ENCODE measurements around the gene ABCB9.

DNA sequence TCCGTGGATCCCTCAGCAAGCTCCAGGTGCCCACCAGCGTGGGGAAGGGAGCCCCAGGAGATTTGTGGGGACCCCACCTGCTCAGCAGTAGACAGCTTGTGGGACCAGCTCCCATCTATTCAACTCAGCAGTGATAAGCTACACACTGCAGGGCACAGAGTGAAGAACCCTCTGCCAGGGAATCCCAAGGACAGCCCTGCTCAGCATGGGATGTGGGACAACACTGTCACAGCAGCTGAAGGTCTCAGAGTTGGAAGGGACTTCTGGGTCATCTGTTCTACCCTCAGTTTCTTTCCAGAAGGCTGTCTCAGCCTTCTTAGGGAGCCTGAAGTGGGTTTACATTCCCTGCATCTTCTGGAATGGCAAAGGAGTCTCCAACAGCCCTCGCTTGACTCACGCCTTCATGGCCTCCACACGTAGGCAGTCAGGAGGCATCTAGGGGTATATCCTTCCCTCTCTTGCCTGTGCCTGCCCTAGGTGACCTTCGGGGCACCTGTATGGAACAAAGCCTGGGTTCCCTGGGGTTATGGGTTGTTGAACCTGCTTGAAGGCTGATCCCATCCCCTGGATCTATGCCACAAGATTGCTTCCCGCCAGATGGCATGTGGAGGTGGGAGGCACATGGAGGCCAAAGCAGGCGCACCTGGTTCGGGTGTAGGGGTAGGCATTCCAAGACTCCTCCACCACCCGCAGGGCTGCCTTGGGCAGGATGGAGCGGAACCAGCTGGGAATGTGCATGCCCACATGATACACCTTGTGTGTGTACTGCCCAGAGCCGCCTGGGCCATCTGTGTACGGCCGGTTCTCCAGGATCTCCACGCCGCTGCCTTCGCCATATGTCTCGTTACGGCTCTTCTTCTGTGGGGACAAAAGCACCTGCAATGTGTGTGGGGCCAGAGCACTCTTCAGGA is 47.2 kb upstream of the ABCB9 start:
- TF ChIP-seq, protein P1, sequence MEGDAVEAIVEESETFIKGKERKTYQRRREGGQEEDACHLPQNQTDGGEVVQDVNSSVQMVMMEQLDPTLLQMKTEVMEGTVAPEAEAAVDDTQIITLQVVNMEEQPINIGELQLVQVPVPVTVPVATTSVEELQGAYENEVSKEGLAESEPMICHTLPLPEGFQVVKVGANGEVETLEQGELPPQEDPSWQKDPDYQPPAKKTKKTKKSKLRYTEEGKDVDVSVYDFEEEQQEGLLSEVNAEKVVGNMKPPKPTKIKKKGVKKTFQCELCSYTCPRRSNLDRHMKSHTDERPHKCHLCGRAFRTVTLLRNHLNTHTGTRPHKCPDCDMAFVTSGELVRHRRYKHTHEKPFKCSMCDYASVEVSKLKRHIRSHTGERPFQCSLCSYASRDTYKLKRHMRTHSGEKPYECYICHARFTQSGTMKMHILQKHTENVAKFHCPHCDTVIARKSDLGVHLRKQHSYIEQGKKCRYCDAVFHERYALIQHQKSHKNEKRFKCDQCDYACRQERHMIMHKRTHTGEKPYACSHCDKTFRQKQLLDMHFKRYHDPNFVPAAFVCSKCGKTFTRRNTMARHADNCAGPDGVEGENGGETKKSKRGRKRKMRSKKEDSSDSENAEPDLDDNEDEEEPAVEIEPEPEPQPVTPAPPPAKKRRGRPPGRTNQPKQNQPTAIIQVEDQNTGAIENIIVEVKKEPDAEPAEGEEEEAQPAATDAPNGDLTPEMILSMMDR (conservative IDR thresholded peaks at IDR 0.05; ENCODE audit: low read depth in 2 of 2), result no peak
- no peak for TF ChIP-seq JUNB (IDR thresholded peaks at IDR 0.05; ENCODE audit: unreplicated experiment)
- TF ChIP-seq EZH2 (IDR thresholded peaks at IDR 0.05; ENCODE audit: low read depth, unreplicated experiment), result no peak
- no peak for TF ChIP-seq POLR2AphosphoS5 (IDR thresholded peaks at IDR 0.05; ENCODE audit: low read depth)
- TF ChIP-seq, protein P2, sequence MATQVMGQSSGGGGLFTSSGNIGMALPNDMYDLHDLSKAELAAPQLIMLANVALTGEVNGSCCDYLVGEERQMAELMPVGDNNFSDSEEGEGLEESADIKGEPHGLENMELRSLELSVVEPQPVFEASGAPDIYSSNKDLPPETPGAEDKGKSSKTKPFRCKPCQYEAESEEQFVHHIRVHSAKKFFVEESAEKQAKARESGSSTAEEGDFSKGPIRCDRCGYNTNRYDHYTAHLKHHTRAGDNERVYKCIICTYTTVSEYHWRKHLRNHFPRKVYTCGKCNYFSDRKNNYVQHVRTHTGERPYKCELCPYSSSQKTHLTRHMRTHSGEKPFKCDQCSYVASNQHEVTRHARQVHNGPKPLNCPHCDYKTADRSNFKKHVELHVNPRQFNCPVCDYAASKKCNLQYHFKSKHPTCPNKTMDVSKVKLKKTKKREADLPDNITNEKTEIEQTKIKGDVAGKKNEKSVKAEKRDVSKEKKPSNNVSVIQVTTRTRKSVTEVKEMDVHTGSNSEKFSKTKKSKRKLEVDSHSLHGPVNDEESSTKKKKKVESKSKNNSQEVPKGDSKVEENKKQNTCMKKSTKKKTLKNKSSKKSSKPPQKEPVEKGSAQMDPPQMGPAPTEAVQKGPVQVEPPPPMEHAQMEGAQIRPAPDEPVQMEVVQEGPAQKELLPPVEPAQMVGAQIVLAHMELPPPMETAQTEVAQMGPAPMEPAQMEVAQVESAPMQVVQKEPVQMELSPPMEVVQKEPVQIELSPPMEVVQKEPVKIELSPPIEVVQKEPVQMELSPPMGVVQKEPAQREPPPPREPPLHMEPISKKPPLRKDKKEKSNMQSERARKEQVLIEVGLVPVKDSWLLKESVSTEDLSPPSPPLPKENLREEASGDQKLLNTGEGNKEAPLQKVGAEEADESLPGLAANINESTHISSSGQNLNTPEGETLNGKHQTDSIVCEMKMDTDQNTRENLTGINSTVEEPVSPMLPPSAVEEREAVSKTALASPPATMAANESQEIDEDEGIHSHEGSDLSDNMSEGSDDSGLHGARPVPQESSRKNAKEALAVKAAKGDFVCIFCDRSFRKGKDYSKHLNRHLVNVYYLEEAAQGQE (IDR thresholded peaks at IDR 0.05; ENCODE audit: unreplicated experiment), result no peak
- no peak for TF ChIP-seq ZNF331 (CRISPR knock-in tag; IDR thresholded peaks at IDR 0.05; ENCODE audit: low read depth)
- TF ChIP-seq CREB1 (CRISPR knock-in tag; IDR thresholded peaks at IDR 0.05; ENCODE audit: low read depth), result no peak
